Calu3 (cell line): Measurements from ENCODE around the gene IVD. TPM values are rescaled to one million over a fixed set of nuclear protein-coding genes. Genes with fewer than 3 reads are reported as not detected.

Experiments
- BruUV-seq: library from RNA; stranded (reverse); fragments of 400-500 nt; replicated peaks from 2 replicates; lab custom pipeline; 2021; lab: Mats Ljungman, UMichigan
- CTCF ChIA-PET: fragments of 300-600 bp; sonication (Branson Sonifier 250); formaldehyde crosslinking; loops from one replicate; lab custom pipeline; 2022; ENCODE audit warnings: antibody characterized with exemption; lab: Charles Lee
- DNase-seq: peaks from one replicate; pipeline ENCODE4 v3.0.0; 2022
- H3K27ac Mint-ChIP-seq: one replicate; pipeline ENCODE4 v1.8.0; 2022; ENCODE audit warnings: mixed read lengths; ENCODE audit not compliant: unreplicated experiment
- H3K27me3 Mint-ChIP-seq: one replicate; pipeline ENCODE4 v1.8.0; 2022; ENCODE audit warnings: mixed read lengths; ENCODE audit not compliant: unreplicated experiment
- H3K36me3 Mint-ChIP-seq: one replicate; pipeline ENCODE4 v1.8.0; 2022; ENCODE audit warnings: mild to moderate bottlenecking, moderate library complexity, mixed read lengths; ENCODE audit not compliant: insufficient read depth, unreplicated experiment
- H3K4me1 Mint-ChIP-seq: one replicate; pipeline ENCODE4 v1.8.0; 2022; ENCODE audit warnings: mild to moderate bottlenecking, low read depth, mixed read lengths; ENCODE audit not compliant: unreplicated experiment
- H3K4me3 Mint-ChIP-seq: one replicate; pipeline ENCODE4 v1.8.0; 2022; ENCODE audit warnings: mild to moderate bottlenecking, low read depth, moderate library complexity, mixed read lengths; ENCODE audit not compliant: unreplicated experiment
- H3K9me3 Mint-ChIP-seq: one replicate; pipeline ENCODE4 v1.8.0; 2022; ENCODE audit warnings: low read depth, mixed read lengths; ENCODE audit not compliant: unreplicated experiment
- intact Hi-C: fragments of 100-400 bp; cut with micrococcal nuclease; formaldehyde crosslinking; loops from one replicate; pipeline ENCODE4 v1.10.0; 2022; ENCODE audit not compliant: unreplicated experiment
- total RNA-seq: library from RNA; stranded (reverse); gene quantifications from 2 replicates; pipeline ENCODE4 v1.2.3, GENCODE V29; 2022
- TF ChIP-seq, protein P1 (sequence below): fragments of 200-600 bp; IDR thresholded peaks from one replicate; pipeline ENCODE4 v1.8.0; 2022; ENCODE audit warnings: antibody characterized with exemption; ENCODE audit not compliant: unreplicated experiment

The IVD gene
- total RNA-seq, 1 experiment from 2014 or later = 46.6 TPM

DNA sequence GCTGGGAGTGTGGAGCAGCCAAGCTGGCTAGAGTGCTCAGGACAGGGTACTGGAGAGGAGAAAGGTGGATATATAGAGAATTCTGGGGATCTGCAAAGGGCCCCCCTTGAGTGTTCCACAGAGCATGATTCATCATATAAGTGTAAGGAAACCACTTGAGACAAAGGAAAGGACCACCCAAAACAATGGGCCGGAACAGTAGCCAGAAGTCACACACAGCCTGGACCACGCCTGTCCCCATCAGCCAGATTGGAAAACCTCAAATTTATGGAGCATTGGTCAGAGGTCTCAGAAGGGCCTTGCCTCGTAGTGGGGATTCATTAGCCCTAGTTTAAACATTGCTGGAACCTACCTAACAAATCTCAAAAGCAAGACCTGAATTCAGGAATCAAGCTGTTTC is 28.0 kb upstream of the IVD start:
- Mint-ChIP-seq H3K36me3 (peaks cover 7% of the 10 kb centered on the region), H3K4me3 (no peak overlapping the region), H3K27me3 (no peaks in the 10 kb centered on the region), H3K27ac (no peak overlapping the region), H3K9me3 (no peaks in the 10 kb centered on the region), H3K4me1 (peaks cover 12% of the 10 kb centered on the region)
- DNase-seq = no peak
- intact Hi-C loops = no loop called here
- no TSS peak for BruUV-seq
- TF ChIP-seq, protein P1, sequence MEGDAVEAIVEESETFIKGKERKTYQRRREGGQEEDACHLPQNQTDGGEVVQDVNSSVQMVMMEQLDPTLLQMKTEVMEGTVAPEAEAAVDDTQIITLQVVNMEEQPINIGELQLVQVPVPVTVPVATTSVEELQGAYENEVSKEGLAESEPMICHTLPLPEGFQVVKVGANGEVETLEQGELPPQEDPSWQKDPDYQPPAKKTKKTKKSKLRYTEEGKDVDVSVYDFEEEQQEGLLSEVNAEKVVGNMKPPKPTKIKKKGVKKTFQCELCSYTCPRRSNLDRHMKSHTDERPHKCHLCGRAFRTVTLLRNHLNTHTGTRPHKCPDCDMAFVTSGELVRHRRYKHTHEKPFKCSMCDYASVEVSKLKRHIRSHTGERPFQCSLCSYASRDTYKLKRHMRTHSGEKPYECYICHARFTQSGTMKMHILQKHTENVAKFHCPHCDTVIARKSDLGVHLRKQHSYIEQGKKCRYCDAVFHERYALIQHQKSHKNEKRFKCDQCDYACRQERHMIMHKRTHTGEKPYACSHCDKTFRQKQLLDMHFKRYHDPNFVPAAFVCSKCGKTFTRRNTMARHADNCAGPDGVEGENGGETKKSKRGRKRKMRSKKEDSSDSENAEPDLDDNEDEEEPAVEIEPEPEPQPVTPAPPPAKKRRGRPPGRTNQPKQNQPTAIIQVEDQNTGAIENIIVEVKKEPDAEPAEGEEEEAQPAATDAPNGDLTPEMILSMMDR = no peak
- CTCF ChIA-PET = no interaction called here

GRCh38 chr15:40379374-40379773 is 26.2 kb upstream of the IVD start:
- no peak for DNase-seq
- intact Hi-C loops = no loop called here
- Mint-ChIP-seq H3K4me1 (peaks cover 12% of the 10 kb centered on the region), H3K9me3 (no peaks in the 10 kb centered on the region), H3K27me3 (no peaks in the 10 kb centered on the region), H3K27ac (peak overlapping the region; percentile 76), H3K4me3 (no peak overlapping the region), H3K36me3 (peaks cover 17% of the 10 kb centered on the region)
- CTCF ChIA-PET = no interaction called here
- BruUV-seq = no TSS peak
- TF ChIP-seq, protein P1 = no peak

- no peaks in the 10 kb centered on the region for H3K27me3 Mint-ChIP-seq
- no TSS peak for BruUV-seq
- TF ChIP-seq, protein P1 = no peak
- H3K4me1 Mint-ChIP-seq = peaks cover 12% of the 10 kb centered on the region
- H3K36me3 Mint-ChIP-seq = peaks cover 17% of the 10 kb centered on the region
- H3K9me3 Mint-ChIP-seq = no peaks in the 10 kb centered on the region
- CTCF ChIA-PET = interaction anchor here (0.6 kb wide), 1 partner anchor 16 kb away, joined by 6 read pairs; no protein-coding TSS in a partner anchor
- H3K4me3 Mint-ChIP-seq = no peak overlapping the region
- intact Hi-C loops = no loop called here
- peak overlapping the region; percentile 76 for H3K27ac Mint-ChIP-seq
- DNase-seq = peak; percentile 60
Measured at GRCh38 chr15:40379853-40380252, 25.7 kb upstream of the IVD start.

- no peak overlapping the region for H3K4me3 Mint-ChIP-seq
- no peaks in the 10 kb centered on the region for H3K27me3 Mint-ChIP-seq
- intact Hi-C loops = no loop called here
- peaks cover 17% of the 10 kb centered on the region for H3K36me3 Mint-ChIP-seq
- H3K4me1 Mint-ChIP-seq = peaks cover 12% of the 10 kb centered on the region
- no TSS peak for BruUV-seq
- no peak overlapping the region for H3K27ac Mint-ChIP-seq
- CTCF ChIA-PET = no interaction called here
- DNase-seq = no peak
- H3K9me3 Mint-ChIP-seq = no peaks in the 10 kb centered on the region
- TF ChIP-seq, protein P1 = no peak
Measured at GRCh38 chr15:40380636-40381035, 25.0 kb upstream of the IVD start.
